Parathyroid adenoma (tissue), 2 donors: ENCODE data around the gene PCTP.

ENCODE experiments used
- H2AFZ ChIP-seq: fragments of 300-600 bp; sonication (generic); one replicate; pipeline ENCODE4 v1.7.0; 2017; ENCODE audit warnings: antibody characterized with exemption, mild to moderate bottlenecking
- H3K27ac ChIP-seq: fragments of 300-600 bp; sonication (generic); one replicate; pipeline ENCODE4 v1.7.0; 2017
- H3K27me3 ChIP-seq: fragments of 300-600 bp; sonication (generic); one replicate; pipeline ENCODE4 v1.7.0; 2017; ENCODE audit warnings: low read length; ENCODE audit not compliant: control insufficient read depth, insufficient read depth
- H3K36me3 ChIP-seq: fragments of 300-600 bp; sonication (generic); one replicate; pipeline ENCODE4 v1.7.0; 2017; ENCODE audit warnings: low read length; ENCODE audit not compliant: control insufficient read depth, insufficient read depth
- H3K4me1 ChIP-seq: fragments of 300-600 bp; sonication (generic); one replicate; pipeline ENCODE4 v1.7.0; 2017; ENCODE audit warnings: control low read depth
- H3K4me2 ChIP-seq: fragments of 300-600 bp; sonication (generic); one replicate; pipeline ENCODE4 v1.7.0; 2017; ENCODE audit warnings: low read length
- H3K4me3 ChIP-seq: fragments of 300-600 bp; sonication (generic); one replicate; pipeline ENCODE4 v1.7.0; 2017; ENCODE audit warnings: low read depth, low read length
- H3K79me2 ChIP-seq: fragments of 300-600 bp; sonication (generic); one replicate; pipeline ENCODE4 v1.7.0; 2017; ENCODE audit warnings: control low read depth
- H3K9ac ChIP-seq: fragments of 300-600 bp; sonication (generic); one replicate; pipeline ENCODE4 v1.7.0; 2017; ENCODE audit warnings: mild to moderate bottlenecking
- H3K9me3 ChIP-seq: fragments of 300-600 bp; sonication (generic); one replicate; pipeline ENCODE4 v1.7.0; 2017; ENCODE audit warnings: low read length; ENCODE audit not compliant: control insufficient read depth
- TF ChIP-seq, protein P1 (sequence below): fragments of 300-600 bp; sonication (generic); IDR thresholded peaks from one replicate; pipeline ENCODE4 v1.7.0; 2017; ENCODE audit warnings: antibody characterized with exemption, mild to moderate bottlenecking
- donor health status: primary hyperparathyroidism.

The PCTP gene

DNA sequence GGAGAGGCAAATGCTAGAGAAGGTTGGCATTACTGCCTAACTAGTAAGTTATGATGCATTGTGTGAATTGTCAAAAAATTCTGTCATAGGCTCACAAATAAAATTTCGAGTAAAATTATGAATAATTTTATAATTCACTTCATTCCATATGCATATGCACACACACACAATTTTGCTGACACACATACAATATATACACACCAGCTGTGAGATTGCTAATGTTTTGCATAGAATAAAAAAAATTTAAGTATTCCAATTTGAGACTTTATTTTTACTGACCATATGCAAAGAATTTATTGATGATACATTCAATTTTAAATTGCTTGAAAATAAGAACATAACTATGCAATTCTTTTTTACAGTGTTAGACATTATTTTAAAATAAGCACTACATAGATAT lies 21.4 kb upstream of the PCTP start:
- H3K4me3 ChIP-seq: no peak overlapping the region
- no peak overlapping the region for H3K9ac ChIP-seq
- no peaks in the 10 kb centered on the region for H3K9me3 ChIP-seq
- no peaks in the 10 kb centered on the region for H3K79me2 ChIP-seq
- no peaks in the 10 kb centered on the region for H3K27me3 ChIP-seq
- H2AFZ ChIP-seq: no peak overlapping the region
- TF ChIP-seq, protein P1, sequence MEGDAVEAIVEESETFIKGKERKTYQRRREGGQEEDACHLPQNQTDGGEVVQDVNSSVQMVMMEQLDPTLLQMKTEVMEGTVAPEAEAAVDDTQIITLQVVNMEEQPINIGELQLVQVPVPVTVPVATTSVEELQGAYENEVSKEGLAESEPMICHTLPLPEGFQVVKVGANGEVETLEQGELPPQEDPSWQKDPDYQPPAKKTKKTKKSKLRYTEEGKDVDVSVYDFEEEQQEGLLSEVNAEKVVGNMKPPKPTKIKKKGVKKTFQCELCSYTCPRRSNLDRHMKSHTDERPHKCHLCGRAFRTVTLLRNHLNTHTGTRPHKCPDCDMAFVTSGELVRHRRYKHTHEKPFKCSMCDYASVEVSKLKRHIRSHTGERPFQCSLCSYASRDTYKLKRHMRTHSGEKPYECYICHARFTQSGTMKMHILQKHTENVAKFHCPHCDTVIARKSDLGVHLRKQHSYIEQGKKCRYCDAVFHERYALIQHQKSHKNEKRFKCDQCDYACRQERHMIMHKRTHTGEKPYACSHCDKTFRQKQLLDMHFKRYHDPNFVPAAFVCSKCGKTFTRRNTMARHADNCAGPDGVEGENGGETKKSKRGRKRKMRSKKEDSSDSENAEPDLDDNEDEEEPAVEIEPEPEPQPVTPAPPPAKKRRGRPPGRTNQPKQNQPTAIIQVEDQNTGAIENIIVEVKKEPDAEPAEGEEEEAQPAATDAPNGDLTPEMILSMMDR: no peak
- H3K36me3 ChIP-seq: no peaks in the 10 kb centered on the region
- H3K27ac ChIP-seq: no peak overlapping the region
- H3K4me1 ChIP-seq: no peaks in the 10 kb centered on the region
- H3K4me2 ChIP-seq: no peak overlapping the region

DNA sequence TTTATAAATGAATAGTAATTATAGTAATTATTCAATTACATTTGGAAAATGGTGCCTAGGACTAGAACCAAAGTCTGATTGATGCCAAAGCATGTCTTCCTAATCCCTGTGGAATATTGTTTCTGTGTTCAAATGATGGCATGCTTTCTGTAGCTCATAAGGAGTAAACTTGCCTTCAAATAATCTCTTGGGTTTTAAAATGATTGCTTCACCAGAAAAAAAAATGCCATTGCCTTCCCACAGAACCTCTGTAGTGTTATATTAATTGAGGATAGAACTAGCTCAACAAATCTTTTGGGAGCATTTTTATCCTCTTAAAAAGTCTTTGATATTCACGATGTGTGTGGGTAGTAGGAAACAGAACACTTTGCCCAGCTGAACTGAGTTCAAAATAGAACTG lies 20.5 kb upstream of the PCTP start:
- Histone ChIP-seq H3K36me3 (no peaks in the 10 kb centered on the region), H3K4me1 (no peaks in the 10 kb centered on the region), H3K9ac (no peak overlapping the region), H3K79me2 (no peaks in the 10 kb centered on the region), H3K9me3 (no peaks in the 10 kb centered on the region), H3K4me2 (no peak overlapping the region), H3K4me3 (no peak overlapping the region), H3K27ac (no peak overlapping the region), H2AFZ (no peak overlapping the region), H3K27me3 (no peaks in the 10 kb centered on the region)
- TF ChIP-seq, protein P1: no peak

DNA sequence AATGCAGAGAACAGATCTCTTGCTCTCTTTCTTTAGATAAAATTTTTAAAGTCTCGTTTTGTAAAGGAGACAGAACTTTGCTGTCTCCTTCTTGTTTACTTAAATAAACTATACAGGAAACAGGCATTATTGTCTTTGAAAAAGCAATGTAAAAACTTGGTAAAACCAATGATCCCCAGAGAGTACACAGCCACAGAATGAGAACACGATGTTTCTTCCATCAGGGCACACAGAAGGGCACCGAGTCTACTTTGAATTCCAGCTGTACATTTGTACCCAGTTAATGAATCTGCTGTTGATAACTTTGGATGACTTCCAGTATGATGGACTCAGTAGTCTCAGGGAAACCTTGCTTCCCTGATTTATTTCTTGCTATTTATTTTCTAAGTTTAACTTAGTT lies 20.0 kb upstream of the PCTP start:
- no peak overlapping the region for H3K9ac ChIP-seq
- no peaks in the 10 kb centered on the region for H3K4me1 ChIP-seq
- no peaks in the 10 kb centered on the region for H3K27me3 ChIP-seq
- H3K79me2 ChIP-seq: no peaks in the 10 kb centered on the region
- H3K4me2 ChIP-seq: no peak overlapping the region
- H3K9me3 ChIP-seq: no peaks in the 10 kb centered on the region
- H3K4me3 ChIP-seq: no peak overlapping the region
- H2AFZ ChIP-seq: no peak overlapping the region
- TF ChIP-seq, protein P1: no peak
- H3K27ac ChIP-seq: no peak overlapping the region
- H3K36me3 ChIP-seq: no peaks in the 10 kb centered on the region

DNA sequence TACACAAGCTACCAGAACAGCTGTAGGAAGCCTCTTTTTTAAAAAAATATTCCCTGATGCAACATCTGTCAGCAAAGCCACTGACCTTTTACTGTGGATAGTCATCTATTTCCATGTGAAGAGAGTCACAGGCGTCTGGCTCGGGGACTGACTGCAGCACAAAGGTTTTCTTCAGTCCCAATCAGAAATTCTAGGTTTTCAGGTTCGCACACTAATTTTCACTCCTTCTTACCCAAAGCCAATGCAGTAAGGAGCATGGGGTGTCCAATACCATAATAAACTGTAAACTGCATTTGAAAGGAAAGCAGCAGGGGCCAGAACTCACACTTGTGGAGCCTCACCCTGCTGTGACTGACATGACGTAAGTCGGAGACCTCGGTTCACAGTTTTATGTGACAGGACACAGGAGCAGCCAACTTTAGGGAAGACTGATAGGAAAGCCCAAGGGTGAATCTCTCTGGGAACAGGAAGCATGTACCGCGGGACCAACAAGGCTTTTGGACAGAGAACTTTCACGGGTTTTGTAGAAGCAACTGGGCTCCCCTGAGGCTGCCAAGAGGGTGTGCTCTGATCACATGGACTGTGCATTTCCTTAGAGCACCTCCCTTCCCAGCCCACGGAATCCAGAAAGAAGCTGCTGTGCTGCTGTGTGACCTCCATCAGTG lies 19.1 kb upstream of the PCTP start:
- no peaks in the 10 kb centered on the region for H3K9me3 ChIP-seq
- H3K4me2 ChIP-seq: no peak overlapping the region
- no peaks in the 10 kb centered on the region for H3K36me3 ChIP-seq
- H3K27me3 ChIP-seq: no peaks in the 10 kb centered on the region
- no peak overlapping the region for H3K4me3 ChIP-seq
- TF ChIP-seq, protein P1: no peak
- no peak overlapping the region for H3K27ac ChIP-seq
- H3K4me1 ChIP-seq: no peaks in the 10 kb centered on the region
- H2AFZ ChIP-seq: no peak overlapping the region
- H3K79me2 ChIP-seq: no peaks in the 10 kb centered on the region
- no peak overlapping the region for H3K9ac ChIP-seq

DNA sequence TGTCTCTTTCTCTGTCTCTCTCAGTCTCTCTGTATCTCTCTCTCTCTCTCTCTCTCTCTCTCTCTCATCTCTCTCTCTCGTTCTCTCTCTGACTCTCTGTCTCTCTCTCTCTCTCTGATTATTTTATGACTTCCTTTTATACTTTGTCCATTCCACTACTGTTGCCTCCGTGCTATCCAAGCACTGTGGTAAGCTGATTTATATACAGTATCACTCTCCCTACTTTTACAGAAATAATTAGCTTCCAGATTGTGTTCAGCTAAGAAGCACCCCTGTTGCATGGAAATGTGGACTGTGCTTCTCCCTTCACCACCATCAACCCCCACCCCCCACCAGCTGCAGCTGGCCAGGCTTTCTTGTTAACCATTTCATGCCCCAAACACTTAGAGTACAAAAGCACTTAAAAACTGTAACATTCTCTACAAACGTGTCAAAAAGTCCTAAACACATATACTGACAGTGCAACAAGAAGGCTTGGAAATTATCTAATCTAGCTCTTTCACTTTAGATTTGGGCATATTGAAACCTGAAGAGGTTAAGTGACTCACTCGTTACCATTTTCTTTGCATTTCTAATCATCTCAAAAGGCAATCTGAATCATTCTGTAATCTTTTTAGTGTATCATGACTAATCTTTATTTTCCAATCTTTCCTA lies 16.6 kb upstream of the PCTP start:
- Histone ChIP-seq H3K4me2 (no peak overlapping the region), H3K9me3 (no peaks in the 10 kb centered on the region), H2AFZ (no peak overlapping the region), H3K79me2 (no peaks in the 10 kb centered on the region), H3K4me3 (no peak overlapping the region), H3K27me3 (no peaks in the 10 kb centered on the region), H3K27ac (no peak overlapping the region), H3K4me1 (no peaks in the 10 kb centered on the region), H3K9ac (no peak overlapping the region), H3K36me3 (no peaks in the 10 kb centered on the region)
- TF ChIP-seq, protein P1: no peak
